AG08396 (cell line): ENCODE measurements around the gene ADGRG7.
"Not testable (repeated sequence)": the region's sequence is repeated elsewhere in the genome, so short reads cannot be mapped to it uniquely, and the experiment has no call there.

Experiments
- DNase-seq: peaks from one replicate; pipeline ENCODE4 v3.0.0; 2012; ENCODE audit warnings: low spot score, mixed read lengths

The ADGRG7 gene

GRCh38 chr3:100609305-100609704 is at the start of gene ADGRG7:
ADGRG7 (plus strand) TSS chr3:100609601; CDS start chr3:100609857, 256 bp downstream.
- no peak for DNase-seq

- DNase-seq: no peak
Observed at GRCh38 chr3:100560426-100560825, 49.0 kb upstream of the ADGRG7 start.

DNA sequence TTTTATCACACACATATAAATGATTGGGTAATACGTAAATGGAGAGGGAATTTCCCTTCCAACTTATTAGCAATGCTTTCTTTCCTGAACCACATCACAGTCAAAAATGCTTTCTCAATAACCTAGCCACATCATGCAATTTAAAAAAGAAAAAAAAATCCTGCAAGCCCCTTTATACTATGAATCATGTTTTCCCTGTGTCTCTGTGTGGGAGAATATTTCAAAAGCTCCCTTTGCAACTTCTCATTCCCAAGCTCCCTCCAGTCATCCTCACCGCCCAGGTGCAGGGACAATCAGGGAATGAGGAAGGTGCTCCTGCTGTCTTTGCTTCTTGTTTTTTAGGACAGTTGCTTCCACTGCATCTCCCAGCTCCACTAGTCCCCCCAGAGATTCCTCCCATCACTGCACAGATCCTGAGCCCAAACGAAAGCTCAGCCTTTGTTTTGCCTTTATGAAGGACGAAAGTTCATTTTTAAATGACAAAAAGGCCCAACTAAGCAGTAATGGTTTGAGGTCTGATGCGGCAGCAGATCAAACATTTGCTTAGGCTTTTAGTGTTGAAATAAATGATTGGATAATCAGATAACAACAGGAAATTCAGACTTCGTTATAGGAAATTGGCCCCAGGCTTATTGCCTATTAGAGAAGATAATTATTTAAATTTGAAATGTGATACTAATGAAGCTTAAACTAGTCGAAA is 47.8 kb upstream of the ADGRG7 start:
- no peak for DNase-seq

DNA sequence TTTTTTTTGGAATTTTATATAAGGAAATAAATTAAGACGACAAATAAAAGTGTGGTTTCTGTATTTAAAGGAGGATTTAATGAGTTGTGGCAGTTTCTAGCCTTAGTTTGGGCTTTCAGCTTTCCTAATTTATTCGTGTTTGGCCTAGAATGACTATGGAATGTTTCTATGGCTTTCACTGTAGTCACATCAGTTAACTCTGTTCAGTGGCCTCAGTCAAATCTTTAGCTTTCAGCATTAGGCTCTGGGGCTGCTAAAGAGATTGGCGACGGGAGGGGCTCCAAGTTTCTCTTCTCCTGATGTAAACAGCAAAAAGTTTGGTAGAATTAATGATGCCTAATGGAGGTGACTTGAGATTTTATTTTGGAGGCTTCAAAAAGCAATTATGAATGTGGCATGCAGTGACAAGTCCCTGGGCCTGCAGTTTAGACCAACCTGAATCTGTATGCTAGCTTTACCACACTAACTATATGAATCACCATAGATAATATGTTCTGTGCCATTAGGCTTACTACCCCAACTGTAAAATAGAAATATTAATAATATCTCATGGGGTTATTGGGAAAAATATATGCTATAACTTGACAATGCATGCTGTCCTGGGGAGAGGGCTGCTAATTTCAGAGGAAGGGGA is 47.1 kb upstream of the ADGRG7 start:
- DNase-seq: no peak

- DNase-seq: no peak
Observed at GRCh38 chr3:100563228-100563627, 46.2 kb upstream of the ADGRG7 start.

- no peak for DNase-seq
Observed at GRCh38 chr3:100563652-100564211, 45.7 kb upstream of the ADGRG7 start.

DNA sequence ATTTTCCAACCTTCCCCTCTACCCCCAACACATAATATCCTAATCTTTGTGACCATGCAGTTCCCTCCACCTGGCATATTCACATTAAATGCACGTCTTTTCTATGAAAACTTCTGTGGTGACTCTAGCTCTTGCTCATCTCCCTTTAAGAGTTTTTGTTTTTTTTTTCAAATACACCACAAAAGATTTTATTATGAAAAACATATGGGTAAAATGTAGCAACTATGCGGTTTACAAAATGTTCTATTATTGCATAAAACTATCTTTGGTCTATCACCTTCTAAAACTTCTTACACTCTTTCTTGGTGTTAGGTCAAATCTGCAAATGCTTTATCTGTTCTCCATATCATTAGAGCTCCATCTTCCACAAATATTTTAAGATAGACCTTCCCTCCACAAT is 38.6 kb upstream of the ADGRG7 start:
- no peak for DNase-seq

DNA sequence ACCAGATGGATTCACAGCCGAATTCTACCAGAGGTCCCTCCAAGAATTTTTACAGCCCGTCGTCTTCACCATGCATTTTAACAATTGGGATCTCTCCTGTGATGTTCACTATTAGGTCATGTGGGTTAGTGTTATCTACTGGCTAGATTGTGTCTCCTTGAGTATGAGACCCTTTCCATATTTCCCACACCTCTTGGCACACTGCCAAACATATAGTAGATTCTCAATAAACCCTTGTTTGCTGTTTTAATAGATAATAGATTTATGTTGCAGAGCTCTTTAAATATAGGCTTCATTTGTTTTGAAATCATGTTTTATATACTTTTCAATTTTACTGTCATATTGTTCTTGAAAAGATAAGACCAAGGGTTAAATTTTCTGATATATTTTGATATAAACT is 34.9 kb upstream of the ADGRG7 start:
- no peak for DNase-seq

DNA sequence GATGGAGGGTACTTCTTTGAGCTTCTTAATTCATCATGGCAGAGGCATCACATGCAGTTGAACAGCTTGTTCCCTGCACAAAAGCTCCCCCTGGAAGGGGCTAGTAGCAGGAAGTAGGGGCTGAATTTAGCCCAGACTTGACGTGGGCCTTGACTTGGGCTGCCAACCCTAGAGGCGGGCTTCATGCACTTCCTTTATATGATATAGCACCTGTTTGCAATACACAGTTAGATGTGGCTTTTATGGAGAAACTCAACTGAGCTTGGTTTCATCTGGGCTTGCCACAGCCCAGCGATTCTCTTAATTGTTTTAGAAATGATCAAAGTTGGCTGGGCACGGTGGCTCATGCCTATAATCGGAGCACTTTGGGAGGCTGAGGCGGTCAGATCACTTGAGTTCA is 33.7 kb upstream of the ADGRG7 start:
- DNase-seq: no peak

DNA sequence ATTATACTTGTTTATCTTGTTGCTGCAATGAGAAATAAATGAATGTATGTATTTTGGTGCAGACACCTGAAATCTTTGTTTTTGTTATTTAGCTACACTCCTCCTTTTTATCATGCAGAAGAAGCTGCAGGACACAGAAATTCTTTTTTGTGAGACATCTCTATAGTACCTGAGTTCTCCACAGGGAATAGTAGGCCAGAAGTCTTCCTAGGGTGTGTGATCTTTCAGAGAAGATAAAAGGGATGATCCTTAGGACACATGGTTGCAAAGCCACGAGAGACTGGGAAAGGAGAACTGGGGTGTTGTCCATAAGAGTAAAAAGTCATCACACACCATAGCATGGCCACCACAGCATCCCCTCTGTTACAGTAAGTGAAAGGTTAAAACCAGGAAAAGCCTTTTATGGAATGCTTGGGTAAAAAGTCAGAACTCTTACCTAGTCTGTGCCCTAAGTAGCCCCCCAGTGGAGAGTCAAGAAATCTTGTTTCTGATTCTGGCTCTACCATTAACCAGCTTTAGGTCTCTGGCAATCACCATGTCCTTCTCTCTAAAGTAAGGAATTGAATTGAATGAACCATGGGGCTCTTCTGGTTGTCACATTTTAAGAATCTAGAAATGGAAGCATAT is 31.9 kb upstream of the ADGRG7 start:
- DNase-seq: no peak

GRCh38 chr3:100578646-100579045 is 30.8 kb upstream of the ADGRG7 start:
- no peak for DNase-seq

- no peak for DNase-seq
Observed at GRCh38 chr3:100580147-100580546, 29.3 kb upstream of the ADGRG7 start.

GRCh38 chr3:100581650-100582049 is 27.8 kb upstream of the ADGRG7 start:
- DNase-seq: no peak

DNA sequence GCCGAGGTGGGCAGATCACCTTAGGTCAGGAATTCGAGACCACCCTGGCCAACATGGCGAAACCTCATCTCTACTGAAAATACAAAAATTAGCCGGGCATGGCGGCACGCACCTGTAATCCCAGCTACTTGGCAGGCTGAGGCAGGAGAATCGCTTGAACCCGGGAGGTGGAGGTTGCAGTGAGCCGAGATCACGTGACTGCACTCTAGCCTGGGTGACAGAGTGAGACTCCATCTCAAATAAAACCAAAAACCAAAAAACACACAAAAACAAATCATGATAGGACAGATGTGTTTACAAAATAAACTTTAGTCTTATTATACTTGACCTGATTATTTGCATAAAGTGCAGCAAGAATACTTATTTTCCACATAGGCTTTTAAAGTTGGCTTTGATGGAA is 27.2 kb upstream of the ADGRG7 start:
- DNase-seq: not testable (repeated sequence)

DNA sequence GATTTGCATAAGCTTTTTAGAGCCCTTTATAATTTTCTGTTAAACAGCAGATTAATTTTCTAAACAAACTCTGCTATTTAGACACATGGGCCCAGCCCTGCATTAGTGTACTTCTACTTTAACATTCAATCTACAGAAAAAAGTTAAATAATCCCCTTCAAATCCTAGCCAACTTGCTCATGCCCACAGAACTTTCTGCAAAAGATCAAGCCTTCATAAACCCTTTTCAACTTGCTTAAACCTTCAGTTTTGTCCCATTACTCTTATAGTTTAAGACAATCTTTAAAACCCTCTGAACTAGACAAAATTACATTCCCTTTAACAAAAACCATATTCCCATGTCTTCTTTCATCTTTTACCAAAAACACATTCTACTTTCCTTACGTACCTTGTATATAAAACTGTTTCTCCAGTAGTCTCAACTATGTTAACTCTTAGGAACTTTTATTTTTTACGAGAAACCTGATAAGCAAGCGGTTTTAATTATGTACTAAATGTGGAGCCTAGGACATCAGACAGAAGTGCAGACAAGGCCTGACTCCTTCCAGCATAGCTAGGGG is 25.2 kb upstream of the ADGRG7 start:
- DNase-seq: no peak

DNA sequence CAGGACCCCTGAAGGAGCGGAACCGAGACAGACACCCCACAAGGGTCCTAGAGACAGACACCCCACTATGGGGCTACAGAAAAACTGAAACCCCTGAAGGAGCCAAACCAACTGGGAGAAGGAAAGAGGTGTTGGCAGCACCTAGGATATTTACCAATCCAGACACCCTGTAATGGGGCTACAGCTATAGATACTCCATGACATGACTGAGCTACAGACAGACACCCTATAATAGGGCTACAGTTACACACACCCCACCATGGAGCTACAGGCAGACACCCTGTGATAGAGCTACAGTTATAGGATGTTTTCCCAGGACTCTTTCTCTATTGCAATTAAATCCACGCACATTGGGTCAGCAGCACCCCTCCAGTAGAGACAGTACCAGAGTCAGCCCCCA is 22.6 kb upstream of the ADGRG7 start:
- DNase-seq: no peak

DNA sequence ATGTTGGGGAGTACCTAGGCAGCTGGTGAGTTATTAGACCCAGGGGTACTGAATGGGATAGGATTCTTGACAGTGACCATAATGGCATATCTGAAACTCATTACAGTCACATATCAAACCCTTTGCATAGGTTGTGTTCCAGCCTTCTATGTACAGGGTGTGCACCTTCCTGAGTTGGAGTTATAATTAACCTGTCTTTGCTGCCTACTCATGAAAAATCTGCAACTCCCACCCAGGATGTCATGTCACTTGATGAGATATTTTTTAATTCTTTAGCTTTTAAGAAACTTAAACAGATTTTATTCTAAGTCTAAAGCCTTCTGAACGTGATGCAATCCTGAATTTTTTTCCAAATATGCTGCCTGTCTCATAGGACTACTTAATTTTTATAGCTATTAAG is 21.1 kb upstream of the ADGRG7 start:
- no peak for DNase-seq

DNA sequence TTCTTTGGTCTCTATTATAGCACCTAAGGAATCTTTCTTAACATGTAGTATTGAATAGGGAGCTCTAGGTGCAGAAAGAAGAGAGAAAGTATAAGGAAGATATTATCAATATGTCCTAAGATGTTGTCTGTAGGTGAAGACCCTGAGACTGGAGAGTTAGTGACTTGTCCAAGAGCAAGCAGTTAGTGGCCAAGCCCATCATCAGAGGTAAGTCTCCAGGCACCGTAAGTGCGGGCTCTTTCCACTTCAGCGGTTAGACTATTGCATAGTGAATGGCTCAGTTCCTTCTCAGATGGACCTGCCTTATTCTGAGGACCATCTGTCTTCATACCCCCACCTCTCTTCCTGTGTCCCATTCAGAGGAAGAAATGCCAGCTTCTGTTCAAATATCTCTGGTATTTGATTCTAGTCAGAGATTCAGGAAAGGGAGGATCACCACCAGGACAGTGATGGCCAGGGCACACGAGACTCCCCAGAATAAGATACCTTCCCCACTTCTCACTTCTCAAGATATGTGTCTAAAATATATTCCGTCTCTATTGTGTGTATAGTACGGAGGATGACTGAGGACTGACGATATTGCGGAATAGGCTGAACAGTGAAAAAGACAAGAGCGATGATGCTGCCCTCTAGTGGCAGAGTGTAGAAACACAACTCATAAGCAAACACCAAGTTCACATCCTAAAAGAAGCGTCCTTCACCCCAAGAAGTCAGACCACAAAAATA is 19.1 kb upstream of the ADGRG7 start:
- peak; percentile 67 for DNase-seq

DNA sequence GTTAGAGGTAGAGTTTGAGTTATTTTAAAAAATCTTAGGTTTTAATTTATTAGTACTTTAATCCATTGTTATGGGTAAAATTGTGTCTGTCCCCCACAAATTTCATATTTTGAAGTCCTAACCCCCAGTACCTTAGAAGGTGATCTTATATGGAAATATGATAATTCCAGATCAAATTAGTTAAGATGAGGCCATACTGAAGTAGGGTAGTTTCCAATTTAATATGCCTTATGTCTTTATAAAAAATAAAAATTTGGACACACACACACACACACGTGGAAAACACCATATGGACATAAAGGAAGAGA is 18.6 kb upstream of the ADGRG7 start:
- DNase-seq: no peak

DNA sequence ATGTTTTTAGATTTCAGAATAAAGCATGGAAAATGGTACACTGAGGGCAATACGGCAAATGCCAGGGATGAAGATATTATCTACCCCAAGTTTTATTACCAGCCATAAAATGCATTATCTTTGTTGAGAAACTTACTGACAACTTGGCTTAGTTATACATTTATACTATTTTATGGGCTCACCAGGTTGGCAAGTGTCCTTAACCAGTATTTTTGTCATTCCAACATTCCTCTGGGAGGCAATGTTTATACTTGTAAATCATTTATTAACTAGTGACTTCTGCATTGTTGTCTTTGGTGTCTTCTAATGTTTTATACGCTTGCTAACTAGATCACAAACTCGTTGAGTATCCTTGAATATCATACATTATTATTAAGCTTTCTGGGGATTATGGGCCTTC is 18.0 kb upstream of the ADGRG7 start:
- no peak for DNase-seq

- DNase-seq: no peak
Observed at GRCh38 chr3:100600181-100601042, 9.0 kb upstream of the ADGRG7 start.
